SK-N-SH treated with all-trans-retinoic acid at 6 μM for 48 hours (cell line): ENCODE data around the gene SLC8A2.

Source experiments
- ATAC-seq: fragments of 200-7000 bp; cut with Tn5 transposase; 3 replicates; pipeline ENCODE4 v1.9.1; 2020; ENCODE audit warnings: mild to moderate bottlenecking, moderate library complexity
- BACH2 ChIP-seq: fragments of 250-450 bp; sonication (Bioruptor Pico); IDR thresholded peaks from 2 replicates; pipeline ENCODE4 v1.9.0; 2021; ENCODE audit warnings: mild to moderate bottlenecking, borderline replicate concordance
- CSDC2 ChIP-seq: fragments of 250-450 bp; sonication (Bioruptor Pico); IDR thresholded peaks from 2 replicates; pipeline ENCODE4 v1.5.0; 2020; ENCODE audit warnings: mild to moderate bottlenecking, moderate library complexity
- CSRNP3 ChIP-seq: fragments of 250-450 bp; sonication (Bioruptor Pico); IDR thresholded peaks from 2 replicates; pipeline ENCODE4 v1.5.1; 2021; ENCODE audit warnings: mild to moderate bottlenecking, moderate library complexity
- ESRRG ChIP-seq: fragments of 250-450 bp; sonication (Bioruptor Pico); IDR thresholded peaks from 2 replicates; pipeline ENCODE4 v1.6.1; 2021; ENCODE audit warnings: mild to moderate bottlenecking
- GLIS3 ChIP-seq: fragments of 250-450 bp; sonication (Bioruptor Pico); IDR thresholded peaks from 2 replicates; pipeline ENCODE4 v1.5.0; 2020; ENCODE audit warnings: mild to moderate bottlenecking, moderate library complexity
- ISL1 ChIP-seq: fragments of 250-450 bp; sonication (Bioruptor Pico); IDR thresholded peaks from 2 replicates; pipeline ENCODE4 v2.1.2; 2022; ENCODE audit warnings: mild to moderate bottlenecking, moderate library complexity
- OSR1 ChIP-seq: fragments of 250-450 bp; sonication (Bioruptor Pico); IDR thresholded peaks from 2 replicates; pipeline ENCODE4 v1.8.0; 2022; ENCODE audit warnings: moderate library complexity, mild to moderate bottlenecking, inconsistent platforms
- PATZ1 ChIP-seq: fragments of 250-450 bp; sonication (Bioruptor Pico); IDR thresholded peaks from 2 replicates; pipeline ENCODE4 v1.8.0; 2020; ENCODE audit warnings: mild to moderate bottlenecking, moderate library complexity, borderline replicate concordance
- PPARA ChIP-seq: fragments of 250-450 bp; sonication (Bioruptor Pico); IDR thresholded peaks from 2 replicates; pipeline ENCODE4 v1.5.0; 2020; ENCODE audit warnings: mild to moderate bottlenecking, borderline replicate concordance
- RARB ChIP-seq: fragments of 250-450 bp; sonication (Bioruptor Pico); IDR thresholded peaks from 2 replicates; pipeline ENCODE4 v1.8.0; 2021; ENCODE audit warnings: mild to moderate bottlenecking, moderate library complexity
- SNAI2 ChIP-seq: fragments of 250-450 bp; sonication (Bioruptor Pico); IDR thresholded peaks from 2 replicates; pipeline ENCODE4 v1.5.0; 2020; ENCODE audit warnings: mild to moderate bottlenecking, moderate library complexity
- TCF4 ChIP-seq: fragments of 250-450 bp; sonication (Bioruptor Pico); IDR thresholded peaks from 2 replicates; pipeline ENCODE4 v1.8.0; 2021; ENCODE audit warnings: mild to moderate bottlenecking, moderate library complexity, borderline replicate concordance
- TOX ChIP-seq: fragments of 250-450 bp; sonication (Bioruptor Pico); IDR thresholded peaks from 2 replicates; pipeline ENCODE4 v1.8.0; 2021; ENCODE audit warnings: mild to moderate bottlenecking, moderate library complexity, borderline replicate concordance
- TSHZ2 ChIP-seq: fragments of 250-450 bp; sonication (Bioruptor Pico); IDR thresholded peaks from 2 replicates; pipeline ENCODE4 v1.5.0; 2020; ENCODE audit warnings: mild to moderate bottlenecking, moderate library complexity
- ZFP3 ChIP-seq: fragments of 250-450 bp; sonication (Bioruptor Pico); IDR thresholded peaks from 2 replicates; pipeline ENCODE4 v1.5.0; 2020; ENCODE audit warnings: mild to moderate bottlenecking, moderate library complexity
- ZFP30 ChIP-seq: fragments of 450-650 bp; formaldehyde crosslinking; IDR thresholded peaks from 2 replicates; pipeline ENCODE4 v1.5.0; 2022; ENCODE audit warnings: mild to moderate bottlenecking, moderate library complexity
- ZNF565 ChIP-seq: fragments of 450-650 bp; formaldehyde crosslinking; conservative IDR thresholded peaks from 2 replicates; pipeline ENCODE4 v1.5.0; 2020; ENCODE audit warnings: low read depth, mild to moderate bottlenecking, moderate library complexity
- ZNF70 ChIP-seq: fragments of 450-650 bp; formaldehyde crosslinking; IDR thresholded peaks from 2 replicates; pipeline ENCODE4 v1.5.0; 2020; ENCODE audit warnings: mild to moderate bottlenecking, moderate library complexity
- ZNF8 ChIP-seq: fragments of 450-650 bp; formaldehyde crosslinking; IDR thresholded peaks from 2 replicates; pipeline ENCODE4 v1.5.0; 2020; ENCODE audit warnings: mild to moderate bottlenecking, moderate library complexity
- TF ChIP-seq, protein P1 (sequence below): fragments of 250-450 bp; sonication (Bioruptor Pico); IDR thresholded peaks from 2 replicates; pipeline ENCODE4 v1.5.1; 2020; ENCODE audit warnings: low read depth, mild to moderate bottlenecking, moderate library complexity
- TF ChIP-seq, protein P2 (sequence below): fragments of 250-450 bp; sonication (Bioruptor Pico); IDR thresholded peaks from 2 replicates; pipeline ENCODE4 v1.8.0; 2021; ENCODE audit warnings: low read depth, mild to moderate bottlenecking, moderate library complexity, borderline replicate concordance

SLC8A2 gene

DNA sequence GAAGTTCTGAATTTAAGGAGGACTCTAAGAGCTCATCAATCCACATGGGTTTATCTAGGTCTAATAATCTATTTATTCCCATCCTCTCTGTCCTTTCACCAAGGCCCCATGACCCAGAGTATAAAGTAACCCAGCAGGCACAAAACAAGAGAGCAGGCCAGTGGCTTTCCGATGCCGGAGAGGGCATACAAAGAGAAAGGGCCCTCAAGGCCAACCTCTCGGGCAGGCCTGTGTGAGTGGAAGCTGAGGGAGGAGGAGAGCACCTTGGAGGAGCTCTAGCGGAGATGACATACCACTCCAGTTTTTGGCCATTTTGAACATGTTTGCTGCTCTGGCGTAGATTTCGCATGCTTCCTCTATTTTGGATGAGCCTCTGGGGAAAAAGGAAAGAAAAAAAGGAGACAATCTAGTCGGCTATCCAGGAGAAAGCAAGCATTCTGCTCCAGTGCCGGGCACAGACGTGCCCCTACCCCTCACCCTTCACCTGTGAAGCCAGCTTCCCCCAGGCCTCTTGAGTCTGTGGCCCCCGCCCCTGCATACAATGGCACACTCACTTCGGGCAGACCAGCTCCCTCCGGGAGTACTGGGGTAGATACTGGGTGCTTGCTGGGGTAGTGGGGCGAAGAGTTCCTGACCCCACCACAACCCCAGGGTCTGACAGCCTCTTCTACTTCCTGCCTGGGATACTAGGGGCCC lies 31.6 kb upstream of the SLC8A2 start:
- no peak for ATAC-seq
- TF ChIP-seq SNAI2 (CRISPR knock-in tag) (no peak), TOX (CRISPR knock-in tag) (no peak), TSHZ2 (no peak), ZFP30 (no peak), TCF4 (CRISPR knock-in tag) (no peak), RARB (CRISPR knock-in tag) (no peak), PPARA (no peak), PATZ1 (CRISPR knock-in tag) (no peak), ISL1 (CRISPR knock-in tag) (no peak), ESRRG (CRISPR knock-in tag) (no peak), ZNF8 (CRISPR knock-in tag) (no peak), CSDC2 (no peak), GLIS3 (no peak), CSRNP3 (CRISPR knock-in tag) (no peak), ZFP3 (CRISPR knock-in tag) (no peak), ZNF70 (CRISPR knock-in tag) (no peak), ZNF565 (CRISPR knock-in tag) (no peak)

DNA sequence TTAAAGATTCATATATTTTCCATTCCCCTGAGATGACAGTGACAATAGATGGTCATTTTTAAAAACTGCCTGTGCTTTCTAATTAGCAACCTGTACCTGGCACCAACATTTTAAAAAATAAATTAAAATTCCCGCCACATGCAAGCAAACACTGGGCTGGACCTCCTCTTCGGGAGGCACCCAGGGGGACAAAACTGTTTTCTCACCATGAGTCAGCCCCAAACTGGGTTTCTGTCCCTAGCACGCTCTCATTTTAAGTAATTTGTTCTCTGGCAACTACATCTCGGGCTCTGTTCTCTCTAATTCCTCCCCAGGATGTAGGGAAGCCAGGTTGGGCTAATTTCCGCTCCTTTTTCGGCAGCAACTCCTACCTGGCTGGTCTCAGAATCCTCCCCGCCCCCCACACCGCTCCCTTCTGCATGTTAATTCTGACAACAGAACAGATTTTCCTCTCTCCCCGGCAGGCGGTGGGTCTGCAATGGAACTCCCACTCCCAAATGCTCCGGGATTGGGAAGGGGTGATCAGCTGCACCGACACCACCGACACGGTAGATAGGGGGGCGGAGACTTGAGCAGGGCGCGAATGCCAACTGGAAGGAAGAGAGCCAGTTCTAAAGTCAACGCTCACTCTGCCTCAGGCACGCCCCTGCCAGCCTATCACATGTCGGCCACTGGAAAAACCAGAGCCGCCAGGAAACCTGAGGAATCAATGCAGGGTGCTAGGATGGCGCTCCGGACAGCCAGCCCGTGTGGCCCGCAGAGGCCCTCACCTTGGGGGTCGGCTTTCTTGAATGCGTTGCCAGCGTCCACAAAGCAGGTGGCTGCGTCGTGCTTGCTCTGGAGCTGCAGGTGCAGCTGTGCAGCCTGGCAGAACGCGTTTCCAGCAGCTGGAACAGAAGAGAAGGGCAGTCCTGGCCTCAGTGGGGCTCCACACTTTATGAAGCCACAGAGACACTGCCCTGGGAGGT lies 28.5 kb upstream of the SLC8A2 start:
- TF ChIP-seq GLIS3 (no peak), ZNF70 (CRISPR knock-in tag) (no peak), ESRRG (CRISPR knock-in tag) (no peak), TSHZ2 (no peak), RARB (CRISPR knock-in tag) (no peak), OSR1 (CRISPR knock-in tag) (no peak)
- TF ChIP-seq, all 23 proteins: peak for 0
- no peak for ATAC-seq

GRCh38 chr19:47499371-47499770 lies 27.7 kb upstream of the SLC8A2 start:
- ATAC-seq: no peak
- TF ChIP-seq ZNF565 (CRISPR knock-in tag): no peak
- TF ChIP-seq TCF4 (CRISPR knock-in tag): no peak
- no peak for TF ChIP-seq BACH2 (CRISPR knock-in tag)
- no peak for TF ChIP-seq GLIS3
- TF ChIP-seq, protein P1, sequence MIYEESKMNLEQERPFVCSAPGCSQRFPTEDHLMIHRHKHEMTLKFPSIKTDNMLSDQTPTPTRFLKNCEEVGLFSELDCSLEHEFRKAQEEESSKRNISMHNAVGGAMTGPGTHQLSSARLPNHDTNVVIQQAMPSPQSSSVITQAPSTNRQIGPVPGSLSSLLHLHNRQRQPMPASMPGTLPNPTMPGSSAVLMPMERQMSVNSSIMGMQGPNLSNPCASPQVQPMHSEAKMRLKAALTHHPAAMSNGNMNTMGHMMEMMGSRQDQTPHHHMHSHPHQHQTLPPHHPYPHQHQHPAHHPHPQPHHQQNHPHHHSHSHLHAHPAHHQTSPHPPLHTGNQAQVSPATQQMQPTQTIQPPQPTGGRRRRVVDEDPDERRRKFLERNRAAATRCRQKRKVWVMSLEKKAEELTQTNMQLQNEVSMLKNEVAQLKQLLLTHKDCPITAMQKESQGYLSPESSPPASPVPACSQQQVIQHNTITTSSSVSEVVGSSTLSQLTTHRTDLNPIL (CRISPR knock-in tag): no peak
- TF ChIP-seq OSR1 (CRISPR knock-in tag): no peak
- TF ChIP-seq ZNF8 (CRISPR knock-in tag): no peak
- TF ChIP-seq TOX (CRISPR knock-in tag): no peak
- no peak for TF ChIP-seq SNAI2 (CRISPR knock-in tag)
- TF ChIP-seq, protein P2, sequence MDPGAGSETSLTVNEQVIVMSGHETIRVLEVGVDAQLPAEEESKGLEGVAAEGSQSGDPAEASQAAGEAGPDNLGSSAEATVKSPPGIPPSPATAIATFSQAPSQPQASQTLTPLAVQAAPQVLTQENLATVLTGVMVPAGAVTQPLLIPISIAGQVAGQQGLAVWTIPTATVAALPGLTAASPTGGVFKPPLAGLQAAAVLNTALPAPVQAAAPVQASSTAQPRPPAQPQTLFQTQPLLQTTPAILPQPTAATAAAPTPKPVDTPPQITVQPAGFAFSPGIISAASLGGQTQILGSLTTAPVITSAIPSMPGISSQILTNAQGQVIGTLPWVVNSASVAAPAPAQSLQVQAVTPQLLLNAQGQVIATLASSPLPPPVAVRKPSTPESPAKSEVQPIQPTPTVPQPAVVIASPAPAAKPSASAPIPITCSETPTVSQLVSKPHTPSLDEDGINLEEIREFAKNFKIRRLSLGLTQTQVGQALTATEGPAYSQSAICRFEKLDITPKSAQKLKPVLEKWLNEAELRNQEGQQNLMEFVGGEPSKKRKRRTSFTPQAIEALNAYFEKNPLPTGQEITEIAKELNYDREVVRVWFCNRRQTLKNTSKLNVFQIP (CRISPR knock-in tag): no peak
- TF ChIP-seq ISL1 (CRISPR knock-in tag): no peak
- no peak for TF ChIP-seq ZFP3 (CRISPR knock-in tag)
- TF ChIP-seq CSRNP3 (CRISPR knock-in tag): no peak
- no peak for TF ChIP-seq PPARA
- no peak for TF ChIP-seq ESRRG (CRISPR knock-in tag)
